GM12873 (cell line): ENCODE results near the gene TET3.

Source experiments
- TF ChIP-seq, protein P1 (sequence below): IDR thresholded peaks from 2 replicates; pipeline ENCODE4 v1.5.1; 2012; ENCODE audit warnings: low read depth, mild to moderate bottlenecking, moderate library complexity, low read length, control low read depth; ENCODE audit not compliant: insufficient read depth; ENCODE audit errors: missing control alignments

Gene TET3

DNA sequence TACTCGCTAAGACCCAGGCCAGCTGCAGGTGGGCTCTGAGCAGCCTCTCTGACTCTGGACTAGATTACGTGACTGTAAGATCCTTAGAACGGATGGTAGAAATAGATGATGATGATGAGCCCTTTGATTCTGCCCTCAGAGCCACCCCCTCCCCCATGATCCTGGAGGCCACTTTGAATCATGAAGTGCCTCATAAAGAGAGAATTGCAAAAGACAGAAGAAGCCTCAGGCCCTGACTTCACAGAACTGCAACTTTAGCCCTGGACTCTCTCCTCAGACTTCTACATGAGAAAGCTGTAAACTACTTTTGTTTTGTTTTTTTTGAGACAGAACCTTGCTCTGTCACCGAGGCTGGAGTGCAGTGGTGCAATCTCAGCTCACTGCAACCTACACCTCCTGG is 15.4 kb upstream of the TET3 start:
- TF ChIP-seq, protein P1, sequence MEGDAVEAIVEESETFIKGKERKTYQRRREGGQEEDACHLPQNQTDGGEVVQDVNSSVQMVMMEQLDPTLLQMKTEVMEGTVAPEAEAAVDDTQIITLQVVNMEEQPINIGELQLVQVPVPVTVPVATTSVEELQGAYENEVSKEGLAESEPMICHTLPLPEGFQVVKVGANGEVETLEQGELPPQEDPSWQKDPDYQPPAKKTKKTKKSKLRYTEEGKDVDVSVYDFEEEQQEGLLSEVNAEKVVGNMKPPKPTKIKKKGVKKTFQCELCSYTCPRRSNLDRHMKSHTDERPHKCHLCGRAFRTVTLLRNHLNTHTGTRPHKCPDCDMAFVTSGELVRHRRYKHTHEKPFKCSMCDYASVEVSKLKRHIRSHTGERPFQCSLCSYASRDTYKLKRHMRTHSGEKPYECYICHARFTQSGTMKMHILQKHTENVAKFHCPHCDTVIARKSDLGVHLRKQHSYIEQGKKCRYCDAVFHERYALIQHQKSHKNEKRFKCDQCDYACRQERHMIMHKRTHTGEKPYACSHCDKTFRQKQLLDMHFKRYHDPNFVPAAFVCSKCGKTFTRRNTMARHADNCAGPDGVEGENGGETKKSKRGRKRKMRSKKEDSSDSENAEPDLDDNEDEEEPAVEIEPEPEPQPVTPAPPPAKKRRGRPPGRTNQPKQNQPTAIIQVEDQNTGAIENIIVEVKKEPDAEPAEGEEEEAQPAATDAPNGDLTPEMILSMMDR: no peak

DNA sequence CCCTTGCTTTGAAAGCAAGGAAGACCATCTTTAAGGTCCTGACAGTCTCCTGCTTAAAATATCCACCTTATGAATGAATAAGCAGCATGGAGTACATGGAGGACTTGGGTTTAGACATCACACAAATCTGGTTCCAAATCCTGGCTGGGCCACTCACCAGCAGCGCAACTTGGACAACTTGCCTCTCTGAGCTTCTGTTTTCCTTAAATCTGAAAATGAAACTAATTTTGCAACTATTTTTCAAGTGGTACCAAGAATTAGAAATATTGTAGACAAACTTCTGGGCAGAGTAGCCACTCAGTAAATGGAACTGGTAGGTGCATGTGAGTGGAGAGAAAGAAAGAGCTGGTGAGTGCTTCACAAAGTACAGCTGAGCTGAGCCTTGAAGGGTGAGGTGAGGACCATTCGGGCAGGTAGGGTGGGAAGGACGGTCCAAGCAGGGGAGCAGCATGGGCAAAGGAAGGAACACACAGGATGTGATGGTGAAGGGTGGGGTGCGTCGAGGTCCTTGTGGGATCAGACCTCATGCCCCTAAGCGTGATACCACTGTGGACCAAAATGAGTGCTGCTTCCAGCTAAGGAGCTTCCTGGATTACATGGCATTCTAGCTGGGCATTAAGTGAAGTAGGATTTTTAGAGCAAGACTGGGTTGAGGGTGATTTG is 14.4 kb upstream of the TET3 start:
- TF ChIP-seq, protein P1: no peak

DNA sequence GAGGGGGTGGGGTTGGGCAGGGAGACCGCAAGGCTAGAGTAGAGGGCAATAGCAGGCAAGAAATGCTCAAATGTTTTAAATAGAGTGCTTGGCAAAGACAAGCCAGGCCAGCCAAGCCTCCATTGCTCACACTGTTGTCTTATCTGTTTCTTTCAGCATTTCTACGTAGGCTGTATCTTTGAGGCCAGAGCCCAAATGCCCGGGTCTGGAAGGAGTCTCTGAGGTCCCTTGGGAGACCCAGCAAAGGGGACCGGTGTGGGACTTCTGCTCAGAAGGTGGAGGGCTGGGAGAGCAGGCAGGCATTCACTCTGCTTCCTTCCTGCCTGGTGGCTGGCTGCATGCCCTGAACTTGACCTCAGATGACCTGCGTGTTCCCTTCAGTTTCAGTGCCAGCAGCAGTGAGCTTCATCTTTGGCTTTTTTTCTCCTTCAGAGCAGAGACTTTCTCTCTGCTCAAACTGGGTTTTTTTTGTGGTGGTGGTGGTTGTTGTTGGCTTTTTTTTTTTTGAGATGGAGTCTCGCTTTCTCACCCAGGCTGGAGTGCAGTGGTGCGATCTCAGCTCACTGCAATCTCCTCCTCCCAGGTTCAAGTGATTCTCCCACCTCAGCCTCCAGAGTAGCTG is 13.7 kb upstream of the TET3 start:
- TF ChIP-seq, protein P1: no peak

DNA sequence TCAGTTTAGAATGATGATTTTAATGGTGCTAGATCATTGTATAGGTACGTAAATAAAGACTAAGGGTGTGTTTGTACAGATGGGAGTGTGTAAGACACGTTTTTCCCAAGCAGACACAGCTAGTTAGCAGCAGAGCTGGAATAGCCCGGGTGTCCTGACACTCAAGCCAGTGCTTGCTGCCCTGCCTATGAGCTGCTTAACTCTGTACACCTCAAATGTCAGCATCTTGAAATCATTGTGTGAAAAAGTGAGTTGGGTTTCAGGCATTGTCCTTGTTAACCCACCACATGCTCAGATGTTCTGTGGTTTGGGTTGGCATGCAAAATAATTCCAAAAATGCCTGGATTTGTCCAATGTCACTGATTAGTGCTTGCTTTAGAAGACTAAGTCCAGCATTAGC is 13.0 kb upstream of the TET3 start:
- TF ChIP-seq, protein P1: no peak

DNA sequence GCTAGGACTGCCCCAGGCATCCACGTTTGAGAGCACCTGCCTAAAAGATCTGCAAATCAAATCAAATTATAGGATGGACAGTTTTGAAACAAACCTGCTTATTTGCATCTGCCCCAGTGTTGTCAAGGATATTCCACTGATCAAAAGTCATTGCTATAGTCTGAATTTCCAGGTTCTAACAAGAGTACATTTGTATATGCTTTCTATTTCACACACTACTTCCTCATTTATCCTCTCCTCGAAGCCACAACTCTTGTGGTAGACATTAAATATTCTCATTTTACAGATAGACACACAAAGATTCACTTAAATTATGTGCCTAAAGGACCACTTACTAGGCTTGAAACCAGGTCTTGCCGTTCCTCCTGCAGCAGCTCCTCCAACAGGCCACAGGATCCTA is 11.9 kb upstream of the TET3 start:
- TF ChIP-seq, protein P1: no peak

DNA sequence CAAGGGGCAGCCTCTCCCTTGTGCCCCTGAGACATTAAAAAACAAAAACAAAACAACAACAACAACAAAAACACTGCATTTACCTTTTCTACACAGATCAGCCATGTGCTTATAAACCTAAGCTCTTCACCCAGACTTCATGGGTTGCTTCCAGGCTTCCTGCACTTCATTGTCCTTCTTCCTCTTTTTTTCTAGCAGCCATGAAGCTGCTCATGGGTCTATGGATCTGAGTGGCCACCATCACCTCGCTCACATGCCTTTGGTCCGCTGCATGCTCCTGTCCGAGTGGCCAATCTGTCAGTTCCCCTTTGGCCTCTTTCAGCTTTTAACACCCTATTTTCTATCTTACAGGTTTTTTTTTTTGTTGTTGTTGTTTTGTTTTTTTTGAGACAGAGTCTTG is 9.0 kb upstream of the TET3 start:
- TF ChIP-seq, protein P1: no peak

DNA sequence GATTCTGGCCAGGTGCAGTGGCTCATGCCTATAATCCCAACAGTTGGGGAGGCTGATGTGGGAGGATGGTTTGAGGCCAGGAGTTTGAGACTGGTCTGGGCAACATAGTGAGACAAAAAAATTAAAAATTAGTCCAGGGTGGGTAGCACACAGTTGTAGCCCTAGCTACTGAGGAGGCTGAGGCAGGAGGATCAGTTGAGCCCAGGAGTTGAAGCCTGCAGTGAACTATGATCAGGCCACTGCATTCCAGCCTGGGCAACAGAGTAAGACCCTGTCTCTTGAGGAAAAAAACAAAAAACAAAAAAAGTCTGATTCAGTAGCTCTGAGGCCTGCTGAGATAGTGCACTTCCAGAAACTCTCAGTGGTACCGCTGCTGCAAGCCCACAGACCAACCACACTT is 7.9 kb upstream of the TET3 start:
- TF ChIP-seq, protein P1: no peak
